H1 (cell line): ENCODE measurements around the gene RNF114.

Experiments used
- ASH2L ChIP-seq: fragments of 200-600, 300-600 bp; sonication (generic); IDR thresholded peaks from one replicate; pipeline ENCODE4 v1.7.1; 2017; ENCODE audit warnings: low read length
- EGR1 ChIP-seq: IDR thresholded peaks from 2 replicates; pipeline ENCODE4 v1.6.1; 2011; ENCODE audit warnings: low read depth, low read length, borderline replicate concordance
- FOSL1 ChIP-seq: IDR thresholded peaks from 2 replicates; pipeline ENCODE4 v1.6.1; 2011; ENCODE audit warnings: mild to moderate bottlenecking, low read depth, low read length, moderate library complexity; ENCODE audit not compliant: insufficient read depth
- JUN ChIP-seq: IDR thresholded peaks from 2 replicates; pipeline ENCODE4 v1.6.1; 2011; ENCODE audit warnings: low read depth, mild to moderate bottlenecking, improper control_type of control experiment, low read length
- RNF2 ChIP-seq: fragments of 200-900, 300-1000 bp; sonication (generic); IDR thresholded peaks from 2 replicates; pipeline ENCODE4 v1.7.1; 2016; ENCODE audit warnings: borderline replicate concordance, low read depth, mild to moderate bottlenecking, antibody characterized with exemption, low read length; ENCODE audit not compliant: poor library complexity, severe bottlenecking; ENCODE audit errors: missing control alignments
- RXRA ChIP-seq: IDR thresholded peaks from 2 replicates; pipeline ENCODE4 v1.6.1; 2011; ENCODE audit warnings: low read depth, mild to moderate bottlenecking, low read length, moderate library complexity; ENCODE audit not compliant: insufficient read depth
- SIX5 ChIP-seq: IDR thresholded peaks from 2 replicates; pipeline ENCODE4 v1.6.1; 2011; ENCODE audit warnings: mild to moderate bottlenecking, low read depth, low read length
- ZNF274 ChIP-seq: IDR thresholded peaks from 2 replicates; pipeline ENCODE4 v1.7.0; 2012; ENCODE audit warnings: low read length, borderline replicate concordance; ENCODE audit errors: extremely low read depth
- TF ChIP-seq, protein P1 (sequence below): IDR thresholded peaks from 2 replicates; pipeline ENCODE4 v1.6.1; 2012; ENCODE audit warnings: inconsistent platforms
- TF ChIP-seq, protein P2 (sequence below), 3 experiments: IDR thresholded peaks; 1 replicate in 2 of 3; 2 replicates in 1 of 3; pipeline versions ENCODE4 v1.5.1 to v1.6.1; 2011; ENCODE audit warnings: low read length in 3 of 3, mild to moderate bottlenecking in 3 of 3, inconsistent platforms in 2 of 3, low read depth in 1 of 3, moderate library complexity in 1 of 3; ENCODE audit not compliant: insufficient read depth in 1 of 3; ENCODE audit errors: control extremely low read depth in 1 of 3
- TF ChIP-seq, protein P3 (sequence below): IDR thresholded peaks from 2 replicates; pipeline ENCODE4 v1.6.1; 2011; ENCODE audit warnings: low read length, improper control_type of control experiment
- TF ChIP-seq, protein P4 (sequence below): IDR thresholded peaks from 2 replicates; pipeline ENCODE4 v1.6.1; 2012; ENCODE audit warnings: low read length, inconsistent platforms

DNA sequence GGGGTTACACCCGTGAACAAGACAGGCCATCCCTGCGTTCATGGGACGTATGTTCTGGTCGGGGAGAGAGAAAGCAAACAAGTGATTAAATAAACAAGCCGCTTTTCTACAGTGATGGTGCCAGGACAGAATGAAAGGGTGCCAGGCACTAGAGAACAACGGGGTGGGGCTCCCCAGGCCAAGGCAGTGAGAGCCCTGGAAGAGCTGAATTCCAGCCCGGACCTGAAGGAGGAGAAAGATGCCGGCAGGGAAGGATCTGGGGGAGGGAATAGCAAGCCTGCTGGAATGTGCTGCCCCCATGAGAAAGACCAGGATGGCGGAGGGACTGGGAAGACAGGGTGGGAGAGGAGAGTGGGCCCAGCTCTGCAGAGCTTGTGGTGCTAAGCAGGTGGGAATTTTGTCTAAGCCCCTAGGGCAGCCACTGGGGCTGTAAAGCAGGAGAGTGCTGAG lies 54.1 kb downstream of the RNF114 start:
- TF ChIP-seq JUN (no peak), RXRA (no peak), SIX5 (no peak), ASH2L (no peak), ZNF274 (no peak), RNF2 (no peak), EGR1 (no peak), FOSL1 (no peak)
- TF ChIP-seq, protein P1, sequence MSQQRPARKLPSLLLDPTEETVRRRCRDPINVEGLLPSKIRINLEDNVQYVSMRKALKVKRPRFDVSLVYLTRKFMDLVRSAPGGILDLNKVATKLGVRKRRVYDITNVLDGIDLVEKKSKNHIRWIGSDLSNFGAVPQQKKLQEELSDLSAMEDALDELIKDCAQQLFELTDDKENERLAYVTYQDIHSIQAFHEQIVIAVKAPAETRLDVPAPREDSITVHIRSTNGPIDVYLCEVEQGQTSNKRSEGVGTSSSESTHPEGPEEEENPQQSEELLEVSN = no peak
- TF ChIP-seq, protein P2, sequence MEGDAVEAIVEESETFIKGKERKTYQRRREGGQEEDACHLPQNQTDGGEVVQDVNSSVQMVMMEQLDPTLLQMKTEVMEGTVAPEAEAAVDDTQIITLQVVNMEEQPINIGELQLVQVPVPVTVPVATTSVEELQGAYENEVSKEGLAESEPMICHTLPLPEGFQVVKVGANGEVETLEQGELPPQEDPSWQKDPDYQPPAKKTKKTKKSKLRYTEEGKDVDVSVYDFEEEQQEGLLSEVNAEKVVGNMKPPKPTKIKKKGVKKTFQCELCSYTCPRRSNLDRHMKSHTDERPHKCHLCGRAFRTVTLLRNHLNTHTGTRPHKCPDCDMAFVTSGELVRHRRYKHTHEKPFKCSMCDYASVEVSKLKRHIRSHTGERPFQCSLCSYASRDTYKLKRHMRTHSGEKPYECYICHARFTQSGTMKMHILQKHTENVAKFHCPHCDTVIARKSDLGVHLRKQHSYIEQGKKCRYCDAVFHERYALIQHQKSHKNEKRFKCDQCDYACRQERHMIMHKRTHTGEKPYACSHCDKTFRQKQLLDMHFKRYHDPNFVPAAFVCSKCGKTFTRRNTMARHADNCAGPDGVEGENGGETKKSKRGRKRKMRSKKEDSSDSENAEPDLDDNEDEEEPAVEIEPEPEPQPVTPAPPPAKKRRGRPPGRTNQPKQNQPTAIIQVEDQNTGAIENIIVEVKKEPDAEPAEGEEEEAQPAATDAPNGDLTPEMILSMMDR (IDR thresholded peaks at IDR 0.05; ENCODE audit: control extremely low read depth in 1 of 3, insufficient read depth in 1 of 3, low read depth in 1 of 3, low read length in 3 of 3) = no peak
- TF ChIP-seq, protein P3, sequence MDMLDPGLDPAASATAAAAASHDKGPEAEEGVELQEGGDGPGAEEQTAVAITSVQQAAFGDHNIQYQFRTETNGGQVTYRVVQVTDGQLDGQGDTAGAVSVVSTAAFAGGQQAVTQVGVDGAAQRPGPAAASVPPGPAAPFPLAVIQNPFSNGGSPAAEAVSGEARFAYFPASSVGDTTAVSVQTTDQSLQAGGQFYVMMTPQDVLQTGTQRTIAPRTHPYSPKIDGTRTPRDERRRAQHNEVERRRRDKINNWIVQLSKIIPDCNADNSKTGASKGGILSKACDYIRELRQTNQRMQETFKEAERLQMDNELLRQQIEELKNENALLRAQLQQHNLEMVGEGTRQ = no peak
- TF ChIP-seq, protein P4, sequence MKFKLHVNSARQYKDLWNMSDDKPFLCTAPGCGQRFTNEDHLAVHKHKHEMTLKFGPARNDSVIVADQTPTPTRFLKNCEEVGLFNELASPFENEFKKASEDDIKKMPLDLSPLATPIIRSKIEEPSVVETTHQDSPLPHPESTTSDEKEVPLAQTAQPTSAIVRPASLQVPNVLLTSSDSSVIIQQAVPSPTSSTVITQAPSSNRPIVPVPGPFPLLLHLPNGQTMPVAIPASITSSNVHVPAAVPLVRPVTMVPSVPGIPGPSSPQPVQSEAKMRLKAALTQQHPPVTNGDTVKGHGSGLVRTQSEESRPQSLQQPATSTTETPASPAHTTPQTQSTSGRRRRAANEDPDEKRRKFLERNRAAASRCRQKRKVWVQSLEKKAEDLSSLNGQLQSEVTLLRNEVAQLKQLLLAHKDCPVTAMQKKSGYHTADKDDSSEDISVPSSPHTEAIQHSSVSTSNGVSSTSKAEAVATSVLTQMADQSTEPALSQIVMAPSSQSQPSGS = no peak
